Measurements from ENCODE around the gene FBXO3. TPM values are rescaled to one million over a fixed set of nuclear protein-coding genes. Genes with fewer than 3 reads are reported as not detected.

The FBXO3 gene
- polyA plus RNA-seq, 1 experiment: 43.4 TPM

DNA sequence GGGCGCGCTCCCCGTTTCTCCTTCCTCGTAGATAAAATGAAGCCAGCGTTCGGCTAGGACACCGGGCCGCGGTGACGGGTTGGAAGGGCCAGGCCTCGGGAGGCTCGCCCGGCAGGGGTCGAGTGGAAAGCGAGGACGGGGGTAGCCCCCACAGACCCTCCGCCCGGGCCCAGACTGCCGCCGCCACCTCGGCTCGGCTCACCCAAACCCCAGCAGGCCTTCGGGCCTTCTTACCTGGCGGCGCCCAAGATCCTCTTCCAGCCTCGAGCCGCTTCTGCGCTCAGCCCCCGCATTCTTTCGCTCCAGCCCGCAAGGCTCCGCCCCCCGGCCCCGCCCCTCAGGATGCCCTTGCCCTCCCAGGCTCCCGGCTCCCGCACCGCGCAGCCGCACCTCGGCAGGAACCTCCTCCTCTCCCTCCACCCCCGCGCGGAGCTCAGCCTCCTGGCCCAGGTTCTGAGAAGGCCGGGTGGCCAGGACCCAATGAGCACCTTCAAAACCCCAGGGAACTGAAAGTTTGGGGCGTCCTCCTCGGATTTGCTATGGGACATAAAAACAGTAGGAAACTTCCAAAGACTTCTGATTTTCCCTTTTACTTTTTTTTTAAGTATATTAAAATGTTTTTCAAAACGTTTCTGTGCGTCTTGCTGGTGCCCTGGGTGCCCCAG is 38.0 kb downstream of the FBXO3 start, which contains the start of gene CD59:
Gene CD59 (minus strand): TSS at position 276 of the 665 bp plus-strand sequence. CDS start 13,978 bp downstream, outside the sequence.
- peak within 1 kb of the TSS; percentile 85 for H3K27ac ChIP-seq (ENCODE audit: low read depth, low read length)
- TF ChIP-seq CTCF (IDR thresholded peaks at IDR 0.05; ENCODE audit: low read depth, low read length): 0 out of 2 replicates have a peak, but pooled peaks have one; percentile 3
- peak within 1 kb of the TSS; percentile 79 for H3K4me3 ChIP-seq (ENCODE audit: low read depth, low read length)
- ChIA-PET CTCF (interaction anchor here (0.5 to 1.1 kb wide), 8 partner anchors 14 to 365 kb away, joined by 3 to 6 read pairs (median 4); no protein-coding TSS in a partner anchor), POLR2A (interaction anchor here (0.6 to 1.8 kb wide), 20 partner anchors 12 to 1778 kb away, joined by 3 to 9 read pairs (median 5); no protein-coding TSS in a partner anchor)
- H3K27me3 ChIP-seq (ENCODE audit: control insufficient read depth, insufficient read depth, low read length): no peaks in the 10 kb centered on the region
- peak; percentile 70 for DNase-seq (ENCODE audit: low read depth, low spot score)
- no peaks in the 10 kb centered on the region; the same call in 1 of the 2 replicates for H3K9me3 ChIP-seq (ENCODE audit: control insufficient read depth, insufficient read depth, low read length)

DNA sequence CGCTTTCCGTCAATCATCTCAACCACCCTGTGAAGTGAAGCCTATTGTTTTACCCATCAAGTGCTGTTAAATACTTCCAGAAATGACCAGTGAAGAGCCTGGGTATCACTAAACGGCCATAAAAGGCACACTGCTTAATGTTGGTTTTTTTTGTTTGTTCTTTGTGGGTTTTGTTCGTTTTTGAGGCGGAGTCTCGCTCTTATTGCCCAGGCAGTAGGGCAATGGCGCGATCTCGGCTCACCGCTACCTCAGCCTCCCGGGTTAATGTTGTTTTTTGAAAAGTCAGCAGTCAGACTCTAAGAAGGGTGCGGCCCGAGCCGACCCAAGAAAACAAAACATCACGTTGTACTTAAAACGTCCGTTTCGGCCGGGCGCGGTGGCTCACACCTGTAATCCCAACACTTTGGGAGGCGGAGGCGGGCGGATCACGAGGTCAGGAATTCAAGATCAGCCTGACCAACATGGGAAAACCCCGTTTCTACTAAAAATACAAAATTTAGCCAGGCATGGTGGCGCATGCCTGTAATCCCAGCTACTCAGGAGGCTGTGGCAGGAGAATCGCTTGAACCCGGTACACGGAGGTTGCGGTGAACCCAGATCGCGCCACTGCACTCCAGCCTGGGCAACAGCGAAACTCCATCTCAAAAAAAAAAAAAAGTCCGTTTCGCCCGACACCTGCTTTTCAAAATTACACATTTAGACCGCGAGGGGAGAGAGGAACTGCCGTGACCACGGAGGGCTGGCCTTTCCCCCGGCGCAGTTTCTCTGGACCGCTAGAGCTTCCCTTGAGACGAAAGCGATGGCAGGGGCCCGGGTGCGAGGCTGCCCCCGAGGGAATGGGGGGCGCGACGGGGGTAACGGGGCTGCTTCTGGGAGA is 38.8 kb downstream of the FBXO3 start:
- POLR2A ChIA-PET: interaction anchor here (0.7 to 1.8 kb wide), 2 partner anchors 14 to 34 kb away, joined by 3 to 4 read pairs; no protein-coding TSS in a partner anchor
- CTCF ChIA-PET: interaction anchor here (0.9 to 1.1 kb wide), 4 partner anchors 15 to 364 kb away, joined by 3 to 6 read pairs (median 3); no protein-coding TSS in a partner anchor
- peak; percentile 4; the same call in 1 of the 2 replicates for TF ChIP-seq CTCF (IDR thresholded peaks at IDR 0.05; ENCODE audit: low read depth, low read length)
- peak overlapping the region; percentile 79 for H3K4me3 ChIP-seq (ENCODE audit: low read depth, low read length)
- no peaks in the 10 kb centered on the region; the same call in 1 of the 2 replicates for H3K9me3 ChIP-seq (ENCODE audit: control insufficient read depth, insufficient read depth, low read length)
- no peaks in the 10 kb centered on the region for H3K27me3 ChIP-seq (ENCODE audit: control insufficient read depth, insufficient read depth, low read length)
- DNase-seq (ENCODE audit: low read depth, low spot score): no peak
- peak overlapping the region; percentile 73 for H3K27ac ChIP-seq (ENCODE audit: low read depth, low read length)

DNA sequence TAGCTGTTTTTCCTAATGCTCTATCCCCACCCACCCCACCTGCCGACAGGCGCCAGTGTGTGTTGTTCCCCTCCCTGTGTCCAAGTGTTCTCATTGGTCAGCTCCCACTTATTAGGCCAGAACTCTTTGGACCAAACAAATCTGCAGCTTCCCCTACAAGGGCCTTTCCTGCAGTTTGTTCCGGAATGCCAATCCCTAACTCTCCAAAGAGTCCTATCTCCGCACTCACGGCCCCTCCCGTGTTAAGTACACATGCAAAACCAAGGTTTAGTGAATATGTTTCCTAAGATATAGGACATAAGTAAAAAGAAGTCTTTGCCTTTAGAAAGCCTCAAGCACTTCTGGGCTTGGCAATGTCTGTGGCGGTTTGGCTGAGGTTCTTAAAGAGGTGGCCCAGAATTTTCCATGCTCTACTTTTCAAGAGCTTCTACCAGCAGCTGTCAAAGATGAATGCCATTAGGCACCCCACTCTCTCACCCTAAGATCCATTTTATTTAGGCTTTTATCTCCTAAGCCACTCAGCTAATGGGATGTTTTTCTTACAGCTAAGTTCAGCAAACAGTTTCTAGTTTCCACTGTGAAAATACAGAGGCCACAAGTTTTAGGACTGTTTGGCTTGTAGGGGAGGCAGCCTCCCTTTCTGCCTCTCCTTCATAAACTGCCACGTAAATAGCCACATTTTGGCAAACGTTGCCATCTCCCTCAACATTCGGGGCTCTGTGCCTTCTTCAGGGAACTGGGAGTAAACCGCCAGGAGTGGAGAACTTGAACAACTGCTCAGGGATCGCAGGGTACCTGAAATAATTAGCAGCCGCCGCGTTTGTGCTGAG is 39.7 kb downstream of the FBXO3 start:
- Histone ChIP-seq H3K9me3 (ENCODE audit: control insufficient read depth, insufficient read depth, low read length) (no peaks in the 10 kb centered on the region; the same call in 1 of the 2 replicates), H3K27me3 (ENCODE audit: control insufficient read depth, insufficient read depth, low read length) (no peaks in the 10 kb centered on the region), H3K27ac (ENCODE audit: low read depth, low read length) (peak overlapping the region; percentile 73), H3K4me3 (ENCODE audit: low read depth, low read length) (peak overlapping the region; percentile 79)
- no peak for TF ChIP-seq CTCF (IDR thresholded peaks at IDR 0.05; ENCODE audit: low read depth, low read length)
- DNase-seq (ENCODE audit: low read depth, low spot score): no peak
- CTCF ChIA-PET: interaction anchor here (1.0 to 1.4 kb wide), 3 partner anchors 8 to 74 kb away, joined by 3 to 6 read pairs (median 3); no protein-coding TSS in a partner anchor
- POLR2A ChIA-PET: interaction anchor here (0.7 kb wide), 1 partner anchor 33 kb away, joined by 4 read pairs; no protein-coding TSS in a partner anchor

- Histone ChIP-seq H3K27ac (ENCODE audit: low read depth, low read length) (no peak overlapping the region), H3K9me3 (ENCODE audit: control insufficient read depth, insufficient read depth, low read length) (no peaks in the 10 kb centered on the region; the same call in 1 of the 2 replicates), H3K4me3 (ENCODE audit: low read depth, low read length) (peak overlapping the region; percentile 79), H3K27me3 (ENCODE audit: control insufficient read depth, insufficient read depth, low read length) (no peaks in the 10 kb centered on the region)
- ChIA-PET CTCF (interaction anchor here (1.0 to 1.4 kb wide), 3 partner anchors 9 to 74 kb away, joined by 3 to 6 read pairs (median 3); no protein-coding TSS in a partner anchor), POLR2A (interaction anchor here (0.7 kb wide), 1 partner anchor 33 kb away, joined by 4 read pairs; no protein-coding TSS in a partner anchor)
- no peak for DNase-seq (ENCODE audit: low read depth, low spot score)
- TF ChIP-seq CTCF (IDR thresholded peaks at IDR 0.05; ENCODE audit: low read depth, low read length): no peak
Measured at GRCh38 chr11:33733980-33734379, 40.3 kb downstream of the FBXO3 start.

Data from AG04450 (cell line).